ENCODE measurements around the gene TUB.

TUB gene

GRCh38 chr11:8047382-8047781 is 33.6 kb upstream of the TUB start:
- no peak for DNase-seq

GRCh38 chr11:8049084-8049483 is 31.9 kb upstream of the TUB start:
- no peak for DNase-seq

- no peak for DNase-seq
These were observed 25.7 kb upstream of the TUB start for GRCh38 chr11:8055091-8055835.

- no peak for DNase-seq
These were observed 25.0 kb upstream of the TUB start for GRCh38 chr11:8055836-8056526.

- DNase-seq: no peak
These were observed 24.1 kb upstream of the TUB start for GRCh38 chr11:8056810-8057463.

GRCh38 chr11:8058216-8058615 is 22.8 kb upstream of the TUB start:
- no peak for DNase-seq

- no peak for DNase-seq
These were observed 22.0 kb upstream of the TUB start for GRCh38 chr11:8059030-8059429.

GRCh38 chr11:8059571-8060011 is 21.4 kb upstream of the TUB start:
- no peak for DNase-seq

- no peak for DNase-seq
These were observed 20.8 kb upstream of the TUB start for GRCh38 chr11:8060146-8060719.

- no peak for DNase-seq
These were observed 20.0 kb upstream of the TUB start for GRCh38 chr11:8060801-8061554.

GRCh38 chr11:8061555-8062428 is 19.2 kb upstream of the TUB start:
- no peak for DNase-seq

GRCh38 chr11:8062781-8063257 is 18.2 kb upstream of the TUB start:
- DNase-seq: no peak

GRCh38 chr11:8063324-8063723 is 17.7 kb upstream of the TUB start:
- DNase-seq: no peak

GRCh38 chr11:8065031-8065430 is 16.0 kb upstream of the TUB start:
- DNase-seq: no peak

GRCh38 chr11:8066036-8066910 is 14.7 kb upstream of the TUB start:
- no peak for DNase-seq

GRCh38 chr11:8066911-8067455 is 14.0 kb upstream of the TUB start:
- no peak for DNase-seq

GRCh38 chr11:8067567-8067928 is 13.5 kb upstream of the TUB start:
- no peak for DNase-seq

- no peak for DNase-seq
These were observed 13.0 kb upstream of the TUB start for GRCh38 chr11:8067929-8068575.

- DNase-seq: no peak
These were observed 12.3 kb upstream of the TUB start for GRCh38 chr11:8068605-8069221.

All from NCI-H2081 treated with DMSO at 0.1 percent for 48 hours (cell line).